Muscle layer of duodenum (tissue), 2 donors: ENCODE data around the gene EPG5.
"Not testable (repeated sequence)": the region's sequence is repeated elsewhere in the genome, so short reads cannot be mapped to it uniquely, and the experiment has no call there.

ENCODE experiments used
- H3K27ac ChIP-seq: one replicate; pipeline ENCODE4 v1.7.0; 2013; ENCODE audit warnings: mild to moderate bottlenecking, low read length
- H3K27me3 ChIP-seq: one replicate; pipeline ENCODE4 v1.7.0; 2013; ENCODE audit warnings: low read depth, mild to moderate bottlenecking, control low read depth, low read length
- H3K36me3 ChIP-seq, 2 donors: one replicate each; pipeline ENCODE4 v1.7.0; 2013; ENCODE audit warnings: low read length in 2 of 2, control low read depth in 1 of 2, mild to moderate bottlenecking in 1 of 2; ENCODE audit not compliant: insufficient read depth in 2 of 2, control insufficient read depth in 1 of 2
- H3K4me1 ChIP-seq, 2 donors: one replicate each; pipeline ENCODE4 v1.7.0; 2013; ENCODE audit warnings: low read length in 2 of 2, mild to moderate bottlenecking in 2 of 2, control low read depth in 1 of 2, moderate library complexity in 1 of 2; ENCODE audit not compliant: insufficient read depth in 2 of 2, control insufficient read depth in 1 of 2
- H3K4me3 ChIP-seq, 2 donors: one replicate each; pipeline ENCODE4 v1.7.0; 2013; ENCODE audit warnings: low read length in 2 of 2, low read depth in 1 of 2, mild to moderate bottlenecking in 1 of 2
- H3K9me3 ChIP-seq, 2 donors: one replicate each; pipeline ENCODE4 v1.7.0; 2013; ENCODE audit warnings: low read length in 2 of 2, control low read depth in 1 of 2, mild to moderate bottlenecking in 1 of 2; ENCODE audit not compliant: control insufficient read depth in 1 of 2
- donor health status: healthy.

The EPG5 gene

GRCh38 chr18:45998244-45998643 lies 31.1 kb upstream of the EPG5 start:
- Histone ChIP-seq H3K36me3 (peaks cover 0 to 3% of the 10 kb centered on the region in 2 donors), H3K27ac (no peak overlapping the region), H3K4me3 (no peak overlapping the region)

GRCh38 chr18:45997700-45998151 lies 30.6 kb upstream of the EPG5 start:
- H3K27ac ChIP-seq = no peak overlapping the region
- H3K27me3 ChIP-seq = no peaks in the 10 kb centered on the region

More at GRCh38 chr18:45998244-45998643, 31.1 kb upstream of the EPG5 start:
- Histone ChIP-seq H3K4me1 (no peaks in the 10 kb centered on the region), H3K9me3 (no peaks in the 10 kb centered on the region), H3K27me3 (no peaks in the 10 kb centered on the region)

GRCh38 chr18:45995461-45995860 lies 28.3 kb upstream of the EPG5 start:
- Histone ChIP-seq H3K27me3 (no peaks in the 10 kb centered on the region), H3K27ac (no peak overlapping the region), H3K4me3 (no peak overlapping the region), H3K36me3 (peaks cover 0 to 8% of the 10 kb centered on the region in 2 donors), H3K9me3 (no peaks in the 10 kb centered on the region), H3K4me1 (no peaks in the 10 kb centered on the region)

More at GRCh38 chr18:45997700-45998151, 30.6 kb upstream of the EPG5 start:
- Histone ChIP-seq H3K36me3 (peaks cover 0 to 3% of the 10 kb centered on the region in 2 donors), H3K9me3 (no peaks in the 10 kb centered on the region), H3K4me3 (no peak overlapping the region), H3K4me1 (no peaks in the 10 kb centered on the region)

GRCh38 chr18:45993438-45993837 lies 26.3 kb upstream of the EPG5 start:
- peaks cover 0 to 10% of the 10 kb centered on the region in 2 donors for H3K36me3 ChIP-seq
- no peaks in the 10 kb centered on the region for H3K4me1 ChIP-seq
- no peaks in the 10 kb centered on the region for H3K27me3 ChIP-seq
- H3K4me3 ChIP-seq = no peak overlapping the region
- H3K27ac ChIP-seq = no peak overlapping the region
- H3K9me3 ChIP-seq = no peaks in the 10 kb centered on the region

- H3K9me3 ChIP-seq, H3K4me3 ChIP-seq, H3K27ac ChIP-seq, H3K4me1 ChIP-seq, H3K27me3 ChIP-seq: not testable (repeated sequence)
- H3K36me3 ChIP-seq = peaks cover 0 to 10% of the 10 kb centered on the region in 2 donors
Observed at GRCh38 chr18:45992527-45992926, 25.4 kb upstream of the EPG5 start.

GRCh38 chr18:45991788-45992187 lies 24.7 kb upstream of the EPG5 start:
- Histone ChIP-seq H3K27me3 (no peaks in the 10 kb centered on the region), H3K36me3 (peaks cover 0 to 10% of the 10 kb centered on the region in 2 donors)

GRCh38 chr18:45984546-45985235 lies 17.6 kb upstream of the EPG5 start:
- Histone ChIP-seq H3K4me1 (no peaks in the 10 kb centered on the region), H3K27ac (no peak overlapping the region), H3K27me3 (no peaks in the 10 kb centered on the region), H3K4me3 (no peak overlapping the region), H3K9me3 (no peaks in the 10 kb centered on the region), H3K36me3 (no peaks in the 10 kb centered on the region)

More at GRCh38 chr18:45991788-45992187, 24.7 kb upstream of the EPG5 start:
- Histone ChIP-seq H3K4me1 (no peaks in the 10 kb centered on the region), H3K27ac (no peak overlapping the region), H3K9me3 (no peaks in the 10 kb centered on the region), H3K4me3 (no peak overlapping the region)

- no peaks in the 10 kb centered on the region for H3K4me1 ChIP-seq
- H3K4me3 ChIP-seq = no peak overlapping the region
- H3K27me3 ChIP-seq = no peaks in the 10 kb centered on the region
- no peaks in the 10 kb centered on the region for H3K9me3 ChIP-seq
- no peak overlapping the region for H3K27ac ChIP-seq
- no peaks in the 10 kb centered on the region for H3K36me3 ChIP-seq
Observed at GRCh38 chr18:45981821-45982220, 14.7 kb upstream of the EPG5 start.

- no peaks in the 10 kb centered on the region for H3K36me3 ChIP-seq
- no peaks in the 10 kb centered on the region for H3K4me1 ChIP-seq
Observed at GRCh38 chr18:45980229-45980628, 13.1 kb upstream of the EPG5 start.

GRCh38 chr18:45978084-45978483 lies 11.0 kb upstream of the EPG5 start:
- no peak overlapping the region for H3K4me3 ChIP-seq
- H3K9me3 ChIP-seq = no peaks in the 10 kb centered on the region
- no peaks in the 10 kb centered on the region for H3K36me3 ChIP-seq
- no peaks in the 10 kb centered on the region for H3K27me3 ChIP-seq
- H3K27ac ChIP-seq = no peak overlapping the region
- H3K4me1 ChIP-seq = no peaks in the 10 kb centered on the region

More at GRCh38 chr18:45980229-45980628, 13.1 kb upstream of the EPG5 start:
- Histone ChIP-seq H3K9me3 (no peaks in the 10 kb centered on the region), H3K27ac (no peak overlapping the region), H3K27me3 (no peaks in the 10 kb centered on the region), H3K4me3 (no peak overlapping the region)

- no peaks in the 10 kb centered on the region for H3K36me3 ChIP-seq
- H3K27ac ChIP-seq = no peak overlapping the region
- H3K9me3 ChIP-seq = no peaks in the 10 kb centered on the region
- H3K4me1 ChIP-seq = no peaks in the 10 kb centered on the region
- no peak overlapping the region for H3K4me3 ChIP-seq
- no peaks in the 10 kb centered on the region for H3K27me3 ChIP-seq
Observed at GRCh38 chr18:45976974-45977373, 9.8 kb upstream of the EPG5 start.

- H3K9me3 ChIP-seq = no peaks in the 10 kb centered on the region
- no peaks in the 10 kb centered on the region for H3K4me1 ChIP-seq
- no peak overlapping the region for H3K4me3 ChIP-seq
- H3K27ac ChIP-seq = no peak overlapping the region
- no peaks in the 10 kb centered on the region for H3K36me3 ChIP-seq
- no peaks in the 10 kb centered on the region for H3K27me3 ChIP-seq
Observed at GRCh38 chr18:45976566-45976965, 9.4 kb upstream of the EPG5 start.
